NCI-H524 (cell line): ENCODE data around the gene HSPB8.
A peak's percentile ranks its signal among the peaks of the same experiment; 100 is the strongest.
"Not testable (repeated sequence)": the region's sequence is repeated elsewhere in the genome, so short reads cannot be mapped to it uniquely, and the experiment has no call there.

ENCODE experiments used
- DNase-seq, 2 experiments: peaks; one replicate each; lab custom pipeline; 2025; lab: John Stamatoyannopoulos, UW

Gene HSPB8

GRCh38 chr12:119206348-119207062, 27.8 kb downstream of the HSPB8 start:
- DNase-seq: peak; percentile 78 to 79

GRCh38 chr12:119207063-119207560, 28.4 kb downstream of the HSPB8 start:
- DNase-seq: no peak

GRCh38 chr12:119208626-119209061, 29.9 kb downstream of the HSPB8 start:
- peak in 1 of 2 experiments; percentile 24 for DNase-seq

DNA sequence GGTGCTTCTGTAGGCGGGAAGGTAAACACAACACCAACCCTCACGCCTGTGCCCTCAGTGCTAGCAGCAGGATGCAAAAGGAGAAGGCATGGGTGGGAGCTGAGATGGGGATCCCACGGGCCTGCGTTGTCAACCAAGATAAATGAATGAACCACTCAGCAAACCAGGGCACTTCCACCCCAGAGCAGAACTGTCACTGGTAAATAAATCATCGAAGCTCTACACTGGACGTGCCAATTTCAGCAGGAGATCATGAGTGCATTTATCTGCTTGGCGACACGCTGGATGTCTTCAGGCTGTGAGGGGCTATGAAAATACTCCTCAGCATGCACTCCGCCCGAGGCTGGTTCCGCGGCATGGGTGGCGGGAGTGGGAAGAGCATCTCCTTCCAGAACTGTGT, 33.2 kb downstream of the HSPB8 start:
- no peak for DNase-seq

DNA sequence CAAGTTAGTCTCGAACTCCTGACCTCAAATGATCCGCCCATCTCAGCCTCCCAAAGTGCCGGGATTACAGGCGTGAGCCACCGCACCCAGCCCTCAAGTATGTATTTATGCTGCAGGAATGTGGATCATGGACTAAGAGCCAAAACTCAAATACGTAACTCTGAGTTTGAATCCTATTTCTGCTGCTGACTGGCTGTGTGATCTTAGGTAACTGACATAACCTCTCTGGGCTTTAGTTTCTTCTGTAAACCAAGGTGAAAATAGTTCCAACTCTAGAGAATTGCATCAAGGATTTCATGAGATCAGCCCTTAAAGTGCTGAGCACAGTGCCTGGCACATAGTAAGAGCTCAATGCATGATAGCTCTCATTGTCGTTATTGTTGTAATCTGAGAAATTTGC, 37.4 kb downstream of the HSPB8 start:
- DNase-seq: no peak

DNA sequence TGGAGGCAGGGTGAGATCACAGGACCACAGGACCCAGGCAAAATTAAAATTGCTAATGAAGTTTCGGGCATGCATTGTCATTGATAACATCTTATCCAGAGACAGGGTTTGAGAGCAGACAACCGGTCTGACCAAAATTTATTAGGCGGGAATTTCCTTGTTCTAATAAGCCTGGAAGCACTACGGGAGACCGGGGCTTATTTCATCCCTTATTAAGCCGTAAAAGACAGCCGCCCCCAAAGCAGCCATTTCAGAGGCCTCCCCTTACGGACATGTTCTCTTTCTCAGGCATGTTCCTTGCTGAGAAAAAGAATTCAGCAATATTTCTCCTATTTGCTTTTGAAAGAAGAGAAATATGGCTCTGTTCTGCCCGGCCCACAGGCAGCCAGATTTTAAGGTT, 40.1 kb downstream of the HSPB8 start:
- DNase-seq: not testable (repeated sequence)

DNA sequence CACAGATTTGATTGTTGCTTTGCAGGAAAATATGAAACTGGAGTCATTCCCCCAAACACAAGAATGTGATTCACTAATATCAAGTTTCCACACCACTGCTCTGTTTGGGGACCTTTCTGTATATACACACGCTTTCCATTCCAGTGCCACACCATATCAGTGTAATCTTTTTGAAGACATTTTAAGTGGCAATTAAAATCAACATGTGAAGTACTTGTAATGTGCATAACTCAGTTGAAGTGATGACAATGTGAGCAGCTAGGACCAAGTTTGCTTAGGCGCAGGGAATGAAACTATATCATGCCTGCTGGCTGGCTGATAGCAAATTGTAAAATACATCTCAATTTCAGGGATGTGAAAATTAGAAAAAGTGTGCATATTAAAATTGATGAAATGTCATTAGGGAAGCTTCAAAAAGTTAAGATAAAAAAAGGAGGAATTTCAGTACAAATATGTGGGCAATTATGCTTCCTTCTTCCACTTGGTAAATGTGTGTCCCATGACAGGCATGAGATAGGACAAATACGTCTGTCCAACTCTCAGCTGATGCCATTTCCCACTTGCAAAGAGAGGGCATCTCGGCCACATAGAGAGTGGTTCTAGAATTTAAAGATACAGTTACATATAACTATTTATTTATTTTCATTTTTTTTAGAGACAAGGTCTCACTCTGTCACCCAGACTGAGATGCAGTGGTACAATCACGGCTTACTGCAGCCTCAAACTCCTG, 43.7 kb downstream of the HSPB8 start:
- peak in 1 of 2 experiments; percentile 5 for DNase-seq

GRCh38 chr12:119225454-119225853, 46.7 kb downstream of the HSPB8 start:
- DNase-seq: peak; percentile 68 to 73

DNA sequence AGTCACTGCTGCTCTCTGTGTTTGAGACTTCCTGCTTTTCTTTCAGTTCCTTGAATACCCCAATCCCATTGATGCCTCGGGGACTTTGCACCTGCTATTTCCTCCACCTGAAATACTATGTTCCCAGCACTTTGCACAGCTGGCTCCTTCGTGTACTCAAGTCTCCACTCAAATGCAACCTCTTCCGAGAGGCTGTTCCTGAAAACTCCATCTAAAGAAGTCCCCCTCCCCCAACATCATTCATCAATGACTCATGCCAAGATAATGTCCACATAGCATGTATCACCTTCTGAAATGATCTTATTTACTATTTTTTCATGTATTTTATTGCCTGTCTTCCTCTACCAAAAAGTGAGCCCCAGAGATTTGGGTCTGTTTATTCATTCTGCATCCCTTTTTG, 48.6 kb downstream of the HSPB8 start:
- no peak for DNase-seq

GRCh38 chr12:119229205-119229604, 50.5 kb downstream of the HSPB8 start:
- no peak for DNase-seq

- DNase-seq: peak in 1 of 2 experiments; percentile 50
Measured at GRCh38 chr12:119229837-119230236, 51.1 kb downstream of the HSPB8 start.

DNA sequence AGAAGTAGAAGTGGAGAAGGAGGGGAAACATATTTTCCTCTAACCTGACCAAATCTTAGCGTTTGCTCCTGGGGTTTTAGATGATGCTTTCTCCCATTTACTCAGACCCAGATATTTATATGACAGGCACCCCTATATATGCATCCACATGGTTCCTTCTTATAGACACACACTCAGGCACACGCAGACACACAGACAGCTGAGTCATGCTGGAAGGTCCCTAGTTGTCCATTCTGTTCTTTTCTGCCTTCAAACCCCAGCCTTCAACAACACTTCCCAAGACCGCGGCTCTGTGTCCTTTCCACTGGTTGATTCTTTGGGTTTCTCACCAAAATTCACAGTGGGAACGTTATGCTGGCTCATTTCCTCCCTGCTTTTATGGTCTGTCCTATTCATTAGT, 52.1 kb downstream of the HSPB8 start:
- DNase-seq: no peak

DNA sequence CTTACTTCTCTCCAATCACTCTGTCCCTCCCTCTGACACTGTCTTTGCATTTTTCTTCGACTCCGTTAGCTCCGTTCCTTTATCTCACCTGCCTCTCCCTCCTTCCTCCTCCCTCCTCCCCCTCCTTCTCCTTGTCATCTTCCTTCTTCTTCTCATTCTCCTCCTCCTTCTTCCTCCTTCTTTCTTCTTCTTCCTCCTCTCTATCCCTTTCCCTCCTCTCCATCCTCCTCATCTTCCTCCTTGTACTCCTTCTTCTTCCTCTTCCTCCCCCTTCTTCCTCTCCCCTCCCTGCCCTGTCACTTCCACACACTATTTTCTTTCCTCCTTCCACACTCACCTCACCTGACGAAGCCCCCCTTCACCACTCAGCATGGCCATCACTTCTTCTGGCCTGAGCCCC, 53.0 kb downstream of the HSPB8 start:
- DNase-seq: no peak

DNA sequence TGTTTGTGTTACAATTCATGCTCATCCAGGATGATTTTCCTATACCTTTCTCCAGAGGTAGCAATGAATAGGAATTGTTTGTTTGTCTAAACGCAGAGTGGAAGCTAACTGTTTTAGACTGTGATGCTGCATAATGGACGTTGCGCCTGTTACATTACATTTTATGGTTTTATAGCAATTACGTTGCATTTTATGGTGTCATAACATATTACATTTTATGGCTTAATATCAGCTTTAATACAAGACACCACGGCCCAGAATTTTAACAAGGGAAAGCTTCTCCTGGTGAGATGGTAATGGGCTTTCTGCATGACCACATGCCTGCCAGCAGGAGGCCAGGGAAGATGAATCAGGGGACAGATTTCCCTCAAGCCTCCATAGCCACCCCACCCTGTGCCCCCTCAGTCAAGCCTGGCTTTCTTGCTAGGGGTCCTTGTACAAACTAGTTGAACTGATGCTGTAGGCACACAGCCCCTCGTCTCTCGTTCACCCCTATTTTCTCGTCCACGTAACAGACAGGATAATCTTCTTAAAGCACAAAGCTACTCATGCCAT, 56.5 kb downstream of the HSPB8 start:
- DNase-seq: peak in 1 of 2 experiments; percentile 14

DNA sequence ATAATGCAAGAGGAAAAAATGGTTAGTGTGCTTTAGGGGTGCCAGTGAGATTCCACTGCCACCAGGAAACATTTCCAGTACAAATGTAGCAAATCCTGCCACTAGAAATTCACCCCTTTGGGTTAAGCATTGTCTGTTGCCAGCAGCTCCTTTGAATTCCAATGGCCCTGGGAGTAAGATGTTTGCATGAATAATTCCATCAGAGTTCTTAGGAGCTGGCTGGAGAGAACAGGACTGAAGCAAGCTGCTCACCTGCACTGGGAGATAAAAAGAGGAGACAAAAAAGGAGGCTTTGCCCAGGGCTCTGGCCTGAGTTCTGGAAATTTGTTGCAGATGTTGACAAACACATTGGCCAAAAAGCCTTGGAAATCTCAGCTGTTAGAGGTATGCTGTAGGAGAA, 57.6 kb downstream of the HSPB8 start:
- no peak for DNase-seq

DNA sequence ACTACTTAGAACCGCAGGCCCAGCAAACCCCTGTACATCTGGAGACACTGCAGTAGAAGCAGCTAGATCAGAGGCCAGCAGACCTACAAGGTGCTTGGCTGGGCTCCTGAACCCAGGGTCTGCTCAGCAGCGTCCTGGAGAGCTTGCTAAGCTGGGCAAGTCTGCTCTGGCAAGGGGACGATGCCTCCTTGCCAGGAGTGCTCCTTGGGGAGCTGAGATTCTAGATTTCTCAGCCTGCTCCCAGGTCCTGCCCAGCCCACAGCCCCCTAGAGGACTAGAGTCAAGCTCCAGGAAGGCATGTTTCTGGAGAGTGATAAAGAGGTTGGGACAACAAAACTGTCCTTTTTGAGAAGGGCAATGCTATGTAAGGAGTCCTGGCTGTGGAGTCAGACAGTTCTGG, 60.3 kb downstream of the HSPB8 start:
- DNase-seq: no peak

DNA sequence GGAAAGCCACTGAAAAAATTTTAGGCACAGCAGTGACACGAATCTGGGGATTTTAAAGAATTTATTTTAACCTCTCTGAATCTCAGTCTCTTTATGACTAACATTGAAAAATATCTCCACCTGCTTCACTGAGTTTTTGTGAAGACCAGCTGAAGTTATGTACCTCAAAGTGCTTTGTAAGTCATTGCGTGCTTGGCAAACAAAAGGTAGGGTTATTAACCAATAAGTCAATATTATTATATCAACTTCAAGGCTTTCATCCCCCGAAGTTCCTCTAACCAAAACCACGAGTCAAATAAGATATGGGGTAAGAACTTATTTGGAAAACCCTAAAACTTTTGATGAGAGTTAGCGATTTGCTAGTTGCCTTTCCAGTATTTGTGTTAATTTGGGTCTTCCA, 62.3 kb downstream of the HSPB8 start:
- no peak for DNase-seq

- DNase-seq: no peak
Measured at GRCh38 chr12:119241580-119242169, 62.9 kb downstream of the HSPB8 start.
